HUES6 (cell line): Measurements from ENCODE around the gene SCYGR1.

ENCODE experiments used
- H3K27ac ChIP-seq: 2 replicates; pipeline ENCODE4 v1.7.0; 2013; ENCODE audit warnings: low read depth, mild to moderate bottlenecking, low read length, inconsistent platforms
- H3K27me3 ChIP-seq: 2 replicates; pipeline ENCODE4 v1.6.1; 2013; ENCODE audit warnings: low read length; ENCODE audit not compliant: control insufficient read depth, insufficient read depth
- H3K36me3 ChIP-seq: 2 replicates; pipeline ENCODE4 v1.6.1; 2013; ENCODE audit warnings: low read length; ENCODE audit not compliant: control insufficient read depth, insufficient read depth
- H3K4me1 ChIP-seq: 2 replicates; pipeline ENCODE4 v1.6.1; 2013; ENCODE audit warnings: low read length; ENCODE audit not compliant: control insufficient read depth, insufficient read depth
- H3K4me3 ChIP-seq: 2 replicates; pipeline ENCODE4 v1.5.1; 2013; ENCODE audit warnings: low read depth, low read length
- H3K9ac ChIP-seq: one replicate; pipeline ENCODE4 v1.6.1; 2013; ENCODE audit warnings: mild to moderate bottlenecking, low read length
- H3K9me3 ChIP-seq: 2 replicates; pipeline ENCODE4 v1.6.1; 2013; ENCODE audit warnings: low read depth, low read length; ENCODE audit not compliant: control insufficient read depth, insufficient read depth

The SCYGR1 gene

GRCh38 chr2:227413371-227413770 is 25.6 kb upstream of the SCYGR1 start:
- H3K27ac ChIP-seq, result no peak overlapping the region
- no peaks in the 10 kb centered on the region for H3K36me3 ChIP-seq
- H3K9me3 ChIP-seq, result no peaks in the 10 kb centered on the region
- H3K4me3 ChIP-seq, result no peak overlapping the region
- no peaks in the 10 kb centered on the region; the same call in 1 of the 2 replicates for H3K4me1 ChIP-seq
- no peaks in the 10 kb centered on the region for H3K27me3 ChIP-seq
- no peak overlapping the region for H3K9ac ChIP-seq

DNA sequence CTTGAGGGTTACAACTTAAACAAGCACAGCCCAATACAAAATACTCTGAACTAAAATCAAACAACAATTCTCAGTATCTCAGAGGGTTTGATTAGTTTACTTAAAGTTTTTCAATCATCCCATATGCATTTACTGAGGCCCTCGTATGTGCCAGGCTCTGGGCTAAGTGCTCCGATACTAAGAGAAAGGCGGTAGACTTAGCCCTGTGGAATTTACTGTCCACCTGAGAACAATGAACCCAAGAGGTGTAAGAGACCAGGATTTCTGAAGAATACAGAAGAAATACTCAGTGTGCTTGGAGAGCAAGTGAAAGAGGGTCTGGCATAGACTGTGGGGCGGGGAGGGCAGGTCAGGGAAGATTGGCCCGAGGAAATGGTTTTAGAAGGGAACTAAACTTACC is 25.1 kb upstream of the SCYGR1 start:
- H3K9ac ChIP-seq, result no peak overlapping the region
- H3K9me3 ChIP-seq, result no peaks in the 10 kb centered on the region
- H3K36me3 ChIP-seq, result no peaks in the 10 kb centered on the region
- no peak overlapping the region for H3K27ac ChIP-seq
- H3K4me1 ChIP-seq, result no peaks in the 10 kb centered on the region; the same call in 1 of the 2 replicates
- no peak overlapping the region for H3K4me3 ChIP-seq
- H3K27me3 ChIP-seq, result no peaks in the 10 kb centered on the region

DNA sequence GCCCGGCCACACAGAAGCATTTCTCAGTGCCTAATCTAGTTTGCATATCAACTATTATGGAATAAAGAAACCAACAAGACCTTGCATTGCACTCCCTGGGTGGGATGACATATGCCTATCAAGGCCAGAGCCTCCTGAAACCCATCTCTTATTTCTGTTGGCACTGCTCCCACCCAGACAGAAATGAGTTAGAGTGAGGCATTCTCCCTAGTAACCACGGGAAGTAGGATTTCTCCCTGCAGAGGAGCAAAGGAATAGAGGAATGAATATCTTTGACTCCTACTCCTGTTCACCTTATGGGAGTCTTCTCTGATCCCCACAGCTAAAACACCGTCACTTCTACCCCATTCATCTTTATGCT is 24.2 kb upstream of the SCYGR1 start:
- no peaks in the 10 kb centered on the region for H3K36me3 ChIP-seq
- no peaks in the 10 kb centered on the region for H3K27me3 ChIP-seq
- H3K4me3 ChIP-seq, result no peak overlapping the region
- H3K4me1 ChIP-seq, result no peaks in the 10 kb centered on the region; the same call in 1 of the 2 replicates
- H3K9ac ChIP-seq, result no peak overlapping the region
- no peak overlapping the region for H3K27ac ChIP-seq
- H3K9me3 ChIP-seq, result no peaks in the 10 kb centered on the region

GRCh38 chr2:227411320-227411989 is 23.7 kb upstream of the SCYGR1 start:
- Histone ChIP-seq H3K9me3 (no peaks in the 10 kb centered on the region), H3K27me3 (no peaks in the 10 kb centered on the region), H3K36me3 (no peaks in the 10 kb centered on the region), H3K9ac (no peak overlapping the region), H3K4me3 (no peak overlapping the region), H3K27ac (no peak overlapping the region), H3K4me1 (peaks cover 4% of the 10 kb centered on the region; the same call in 1 of the 2 replicates)

DNA sequence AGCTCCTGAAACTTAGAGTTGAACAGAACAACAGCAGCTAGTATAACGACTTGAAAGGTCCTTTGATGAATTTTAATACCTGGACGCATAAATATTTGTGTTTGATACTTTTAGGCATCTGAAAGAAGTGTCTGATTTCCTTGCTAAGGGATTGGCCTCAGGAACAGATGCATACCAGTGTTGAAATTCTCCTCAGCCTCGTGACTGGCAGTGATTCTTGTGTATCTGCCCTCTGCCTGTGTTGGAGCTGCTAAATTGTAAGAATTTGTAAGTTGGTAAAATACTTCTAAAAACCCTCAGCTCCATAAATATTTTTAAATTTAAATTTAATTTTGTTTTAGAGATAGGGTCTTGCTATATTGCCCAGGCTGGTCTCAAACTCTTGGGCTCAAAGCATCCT is 22.4 kb upstream of the SCYGR1 start:
- Histone ChIP-seq H3K9ac (no peak overlapping the region), H3K4me3 (no peak overlapping the region), H3K27ac (no peak overlapping the region), H3K36me3 (no peaks in the 10 kb centered on the region), H3K9me3 (no peaks in the 10 kb centered on the region), H3K4me1 (peaks cover 7% of the 10 kb centered on the region; the same call in 1 of the 2 replicates), H3K27me3 (no peaks in the 10 kb centered on the region)

DNA sequence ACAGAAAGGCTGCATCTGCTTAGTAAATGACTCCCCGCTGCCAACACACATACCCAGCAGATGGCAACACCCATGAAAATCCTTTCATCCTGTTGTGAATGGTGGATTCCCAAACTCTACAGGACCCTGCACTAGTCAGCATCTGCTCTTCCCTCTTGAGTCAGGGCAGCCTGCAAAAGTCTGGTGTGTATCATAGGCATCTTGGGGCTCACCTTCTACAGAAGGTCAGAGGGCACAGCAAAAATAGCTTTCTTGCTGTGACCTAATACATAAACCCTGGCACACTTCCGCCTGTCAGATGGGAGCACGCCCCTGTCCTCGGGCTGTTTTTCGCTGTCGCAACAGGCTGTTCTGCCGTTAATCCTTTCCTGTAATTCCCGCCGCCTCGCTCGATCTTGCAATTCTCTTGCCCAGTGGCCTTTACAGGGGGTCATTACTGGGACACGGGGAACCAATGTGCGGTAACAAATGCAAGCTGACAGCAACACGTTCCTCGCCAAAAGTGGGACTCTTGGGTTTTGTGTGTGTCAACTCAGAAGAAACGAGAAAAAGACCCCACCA is 19.9 kb upstream of the SCYGR1 start:
- Histone ChIP-seq H3K9me3 (no peaks in the 10 kb centered on the region), H3K36me3 (no peaks in the 10 kb centered on the region), H3K4me3 (no peak overlapping the region), H3K4me1 (peaks cover 7% of the 10 kb centered on the region; the same call in 1 of the 2 replicates), H3K27ac (no peak overlapping the region), H3K9ac (no peak overlapping the region), H3K27me3 (no peaks in the 10 kb centered on the region)

DNA sequence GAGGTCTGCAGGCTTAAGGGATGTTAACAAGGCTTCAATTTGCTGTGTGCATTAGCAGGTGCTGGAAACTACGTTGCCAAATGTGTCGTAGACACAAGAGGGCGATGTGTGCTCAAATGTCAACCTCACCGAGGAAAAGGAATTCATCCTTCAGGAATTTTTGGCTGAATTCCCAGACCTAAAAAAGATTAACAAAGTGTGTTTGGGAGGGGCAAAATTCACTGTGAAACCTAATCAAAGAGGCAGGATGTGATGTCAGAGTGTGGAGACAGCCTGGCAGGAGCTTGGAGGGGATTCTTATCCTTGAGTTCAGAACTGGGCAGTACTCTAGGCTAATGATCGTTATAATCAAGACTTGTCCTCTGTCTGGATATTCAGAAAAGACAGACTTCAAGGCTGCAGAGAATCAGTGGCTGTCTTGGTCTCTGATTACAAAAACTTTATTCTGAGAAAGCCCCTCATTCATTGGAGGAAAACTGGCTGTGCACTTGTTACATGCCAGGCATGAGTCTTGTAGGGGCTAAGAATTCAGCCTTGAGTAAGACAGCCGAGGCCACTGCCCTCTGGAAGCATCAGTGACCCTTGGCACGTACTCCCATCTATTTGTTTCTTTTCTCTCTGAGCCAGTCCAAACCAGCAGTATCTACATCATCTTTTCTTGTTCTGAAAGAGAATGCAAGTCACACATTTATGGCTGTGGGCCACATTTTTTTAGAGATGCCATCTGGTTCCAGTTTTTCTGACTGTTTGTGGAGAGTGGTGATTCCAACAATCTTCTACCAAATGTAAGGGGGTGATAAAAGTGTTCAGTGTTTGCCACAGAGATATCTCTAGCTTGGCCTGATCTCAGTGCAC is 18.7 kb upstream of the SCYGR1 start:
- no peak overlapping the region for H3K4me3 ChIP-seq
- H3K4me1 ChIP-seq, result peaks cover 7% of the 10 kb centered on the region; the same call in 1 of the 2 replicates
- peak overlapping the region; percentile 0 for H3K9ac ChIP-seq
- no peaks in the 10 kb centered on the region for H3K27me3 ChIP-seq
- H3K9me3 ChIP-seq, result no peaks in the 10 kb centered on the region
- no peaks in the 10 kb centered on the region for H3K36me3 ChIP-seq
- peak overlapping the region; percentile 9; the same call in 1 of the 2 replicates for H3K27ac ChIP-seq

DNA sequence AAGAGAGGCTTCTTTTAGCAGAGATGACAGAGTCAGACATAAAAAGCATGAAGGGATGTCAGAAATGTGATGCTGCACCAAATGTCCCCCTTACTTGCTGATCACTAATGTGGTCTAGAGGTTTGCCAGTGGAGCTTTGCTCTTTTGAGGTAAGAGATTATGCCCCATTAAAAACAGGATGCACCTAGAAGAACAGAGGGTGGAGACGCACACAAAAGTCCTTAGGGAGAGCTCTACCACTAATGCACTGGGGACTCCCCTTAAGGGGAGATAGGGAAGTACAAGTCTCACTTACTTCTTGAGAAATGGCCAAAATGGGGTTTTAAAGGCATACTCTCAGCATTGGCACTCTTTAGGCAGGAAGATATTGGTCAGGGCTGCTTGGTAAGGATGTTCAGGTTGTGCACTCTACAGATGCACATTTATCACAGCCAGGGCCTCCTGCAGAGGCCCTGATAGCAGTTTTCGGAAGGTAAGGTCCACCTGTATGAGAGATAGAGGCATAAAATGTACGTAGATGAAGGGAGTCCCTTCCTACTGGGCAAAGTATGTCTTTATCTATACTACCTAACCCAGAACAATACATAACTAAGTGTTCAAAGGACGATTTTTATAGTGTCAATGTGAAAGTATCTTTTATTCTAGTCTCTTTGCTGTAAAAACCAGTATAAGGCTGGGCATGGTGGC is 17.0 kb upstream of the SCYGR1 start:
- Histone ChIP-seq H3K4me1 (peaks cover 7% of the 10 kb centered on the region; the same call in 1 of the 2 replicates), H3K36me3 (no peaks in the 10 kb centered on the region), H3K9ac (no peak overlapping the region), H3K4me3 (no peak overlapping the region), H3K9me3 (no peaks in the 10 kb centered on the region), H3K27me3 (no peaks in the 10 kb centered on the region), H3K27ac (no peak overlapping the region)

DNA sequence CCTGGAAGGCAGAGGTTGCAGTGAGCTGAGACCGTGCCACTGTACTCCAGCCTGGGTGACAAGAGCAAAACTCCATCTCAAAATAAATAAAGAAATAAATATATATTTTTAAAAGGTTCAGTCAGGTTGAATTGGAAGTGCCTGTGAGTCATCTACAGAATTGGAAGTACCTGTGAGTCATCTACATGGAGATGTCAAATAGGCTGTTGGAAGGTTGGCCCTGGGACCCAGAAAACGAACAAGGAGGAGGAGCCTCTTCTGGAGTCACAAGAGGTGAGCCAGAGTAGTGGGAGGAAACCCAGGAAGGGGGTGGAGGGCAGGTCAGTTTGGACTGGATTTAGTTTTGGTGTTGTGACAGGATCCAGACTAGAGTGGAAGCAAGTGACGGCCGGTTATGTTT is 15.2 kb upstream of the SCYGR1 start:
- H3K27me3 ChIP-seq, result no peaks in the 10 kb centered on the region
- H3K4me1 ChIP-seq, result peaks cover 7% of the 10 kb centered on the region; the same call in 1 of the 2 replicates
- no peak overlapping the region for H3K4me3 ChIP-seq
- no peaks in the 10 kb centered on the region for H3K36me3 ChIP-seq
- no peaks in the 10 kb centered on the region for H3K9me3 ChIP-seq
- H3K9ac ChIP-seq, result no peak overlapping the region
- no peak overlapping the region for H3K27ac ChIP-seq

DNA sequence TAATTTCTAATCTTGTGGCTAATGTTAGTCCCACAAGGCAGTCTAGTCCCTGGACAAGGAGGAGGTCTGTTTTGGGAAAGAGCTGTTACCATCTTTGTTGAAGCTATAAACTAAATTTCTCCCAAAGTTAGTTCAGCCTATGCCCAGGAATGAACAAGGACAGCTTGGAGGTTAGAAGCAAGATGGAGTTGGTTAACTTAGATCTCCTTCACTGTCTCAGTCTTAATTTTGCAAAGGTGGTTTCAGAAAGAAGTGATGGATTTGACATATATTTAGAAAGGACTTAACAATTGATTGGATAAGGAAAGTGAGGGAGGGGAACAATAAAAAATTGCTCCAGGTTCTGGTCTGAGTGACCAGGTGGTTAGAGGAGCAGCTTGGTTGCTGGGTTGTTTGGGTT is 14.6 kb upstream of the SCYGR1 start:
- H3K9me3 ChIP-seq, result no peaks in the 10 kb centered on the region
- no peak overlapping the region for H3K4me3 ChIP-seq
- H3K27me3 ChIP-seq, result no peaks in the 10 kb centered on the region
- peaks cover 7% of the 10 kb centered on the region; the same call in 1 of the 2 replicates for H3K4me1 ChIP-seq
- no peaks in the 10 kb centered on the region for H3K36me3 ChIP-seq
- H3K27ac ChIP-seq, result no peak overlapping the region
- no peak overlapping the region for H3K9ac ChIP-seq
